GM10266 (cell line): ENCODE measurements around the gene KMT5C.

Experiments
- DNase-seq: peaks from one replicate; pipeline ENCODE4 v3.0.0; 2012; ENCODE audit errors: extremely low spot score
- CTCF ChIP-seq: IDR thresholded peaks from 2 replicates; pipeline ENCODE4 v1.5.1; 2012; ENCODE audit warnings: mild to moderate bottlenecking, low read depth; ENCODE audit not compliant: control insufficient read depth, insufficient read depth; ENCODE audit errors: missing control alignments

KMT5C gene

GRCh38 chr19:55339105-55339888 lies at the start of gene KMT5C:
Gene KMT5C (plus strand): TSS chr19:55339876. CDS start chr19:55341937, 2,061 bp downstream.
- peak; percentile 99 for DNase-seq
- no peak for TF ChIP-seq CTCF

GRCh38 chr19:55297267-55297666 lies 42.4 kb upstream of the KMT5C start:
- DNase-seq: no peak
- TF ChIP-seq CTCF: no peak

- DNase-seq: no peak
- TF ChIP-seq CTCF: no peak
These were observed 39.7 kb upstream of the KMT5C start for GRCh38 chr19:55299991-55300390.

GRCh38 chr19:55300886-55301458 lies 38.7 kb upstream of the KMT5C start:
- TF ChIP-seq CTCF: no peak
- DNase-seq: no peak

- peak; percentile 85 for TF ChIP-seq CTCF
- peak; percentile 98 for DNase-seq
These were observed 38.0 kb upstream of the KMT5C start for GRCh38 chr19:55301459-55302317.

GRCh38 chr19:55302318-55302703 lies 37.4 kb upstream of the KMT5C start:
- DNase-seq: no peak
- no peak for TF ChIP-seq CTCF
